Endothelial cell of umbilical vein (primary cell): ENCODE results near the gene CD38. TPM values are rescaled to one million over a fixed set of nuclear protein-coding genes. Genes with fewer than 3 reads are reported as not detected.

Experiments
- BruUV-seq: library from RNA; stranded (reverse); fragments of 400-500 nt; replicated peaks from 2 replicates; lab custom pipeline; 2021; lab: Mats Ljungman, UMichigan
- CTCF ChIA-PET: fragments of 300-600, 350-600 bp; sonication (Branson Sonifier 250); formaldehyde crosslinking; loops from one replicate; lab custom pipeline; 2021; ENCODE audit warnings: antibody characterized with exemption, inconsistent platforms; lab: Charles Lee
- POLR2A ChIA-PET: fragments of 300-600, 350-600 bp; sonication (Branson Sonifier 250); formaldehyde crosslinking; loops from one replicate; lab custom pipeline; 2021; ENCODE audit warnings: antibody characterized with exemption, inconsistent platforms; lab: Charles Lee
- DNase-seq: peaks from one replicate; pipeline ENCODE4 v3.0.0-alpha.2; 2011; ENCODE audit warnings: low read depth, low spot score
- FAIRE-seq: peaks from 2 replicates; lab custom pipeline; 2011; peaks lifted over from hg19 to GRCh38; lab: Jason Lieb, UNC
- H2AFZ ChIP-seq: 2 replicates; pipeline ENCODE4 v1.6.0; 2012; ENCODE audit warnings: low read depth, low read length, control low read depth, inconsistent platforms
- H3K27ac ChIP-seq: 2 replicates; pipeline ENCODE4 v1.5.1; 2011; ENCODE audit warnings: low read depth, mild to moderate bottlenecking, control low read depth, low read length, moderate library complexity; ENCODE audit not compliant: insufficient read depth
- H3K27me3 ChIP-seq, 2 experiments: 2 replicates each; pipeline versions ENCODE4 v1.6.0 to v1.6.1; 2011; ENCODE audit warnings: low read length in 2 of 2, mixed read lengths in 1 of 2; ENCODE audit not compliant: control insufficient read depth in 2 of 2, insufficient read depth in 2 of 2
- H3K36me3 ChIP-seq, 2 experiments: 2 replicates in 1 of 2; 3 replicates in 1 of 2; pipeline ENCODE4 v1.5.1; 2011; ENCODE audit warnings: low read length in 2 of 2, mild to moderate bottlenecking in 1 of 2, moderate library complexity in 1 of 2; ENCODE audit not compliant: control insufficient read depth in 2 of 2, insufficient read depth in 2 of 2; ENCODE audit errors: extremely low read depth in 1 of 2
- H3K4me1 ChIP-seq: 3 replicates; pipeline ENCODE4 v1.5.1; 2011; ENCODE audit warnings: mild to moderate bottlenecking, low read length; ENCODE audit not compliant: control insufficient read depth, insufficient read depth; ENCODE audit errors: extremely low read depth
- H3K4me2 ChIP-seq: 2 replicates; pipeline ENCODE4 v1.6.1; 2011; ENCODE audit warnings: low read length, control low read depth, mixed read lengths; ENCODE audit not compliant: insufficient read depth
- H3K4me3 ChIP-seq, 3 experiments: fragments of 200-600 bp in 1 of 3; sonication (generic), shearing (Covaris generic) in 1 of 3; replicated peaks in 1 of 3; 2 replicates each; pipeline ENCODE4 v1.5.1; 2011 to 2016; ENCODE audit warnings: control low read depth in 3 of 3, low read length in 3 of 3, mild to moderate bottlenecking in 2 of 3, inconsistent platforms in 1 of 3, low read depth in 1 of 3, moderate library complexity in 1 of 3; ENCODE audit not compliant: insufficient read depth in 1 of 3
- H3K79me2 ChIP-seq: 2 replicates; pipeline ENCODE4 v1.6.0; 2012; ENCODE audit warnings: low read length, inconsistent platforms; ENCODE audit not compliant: control insufficient read depth, insufficient read depth
- H3K9ac ChIP-seq: replicated peaks from 2 replicates; pipeline ENCODE3; 2011; ENCODE audit warnings: low read length, control low read depth; ENCODE audit not compliant: insufficient read depth; ENCODE audit errors: extremely low read depth
- H3K9me1 ChIP-seq: replicated peaks from 3 replicates; pipeline ENCODE4 v1.6.0; 2011; ENCODE audit warnings: mild to moderate bottlenecking, low read length; ENCODE audit not compliant: control insufficient read depth, insufficient read depth; ENCODE audit errors: extremely low read depth
- H3K9me3 ChIP-seq: replicated peaks from 2 replicates; pipeline ENCODE4 v1.5.1; 2012; ENCODE audit warnings: low read length, inconsistent platforms; ENCODE audit not compliant: control insufficient read depth, insufficient read depth
- H4K20me1 ChIP-seq: replicated peaks from 2 replicates; pipeline ENCODE3; 2011; ENCODE audit warnings: mild to moderate bottlenecking, low read length; ENCODE audit not compliant: control insufficient read depth, insufficient read depth; ENCODE audit errors: extremely low read depth
- CTCF ChIP-seq, 2 donors: IDR thresholded peaks; 1 replicate in 1 of 2; 2 replicates in 1 of 2; pipeline ENCODE4 v1.5.1; 2011; ENCODE audit warnings: low read length in 2 of 2, mild to moderate bottlenecking in 2 of 2, moderate library complexity in 2 of 2, control low read depth in 1 of 2, inconsistent platforms in 1 of 2, low read depth in 1 of 2; ENCODE audit not compliant: insufficient read depth in 1 of 2; ENCODE audit errors: extremely low read depth in 1 of 2
- EZH2 ChIP-seq: IDR thresholded peaks from 2 replicates; pipeline ENCODE4 v1.6.1; 2012; ENCODE audit warnings: borderline replicate concordance, low read depth, mild to moderate bottlenecking, moderate library complexity, low read length, inconsistent platforms; ENCODE audit not compliant: severe bottlenecking
- FOS ChIP-seq: IDR thresholded peaks from 2 replicates; pipeline ENCODE4 v1.6.1; 2011; ENCODE audit warnings: mild to moderate bottlenecking, low read length, moderate library complexity, borderline replicate concordance; ENCODE audit not compliant: insufficient read depth
- GATA2 ChIP-seq: IDR thresholded peaks from 2 replicates; pipeline ENCODE4 v1.7.0; 2011; ENCODE audit warnings: low read depth, mild to moderate bottlenecking, moderate library complexity, mixed read lengths, low read length; ENCODE audit not compliant: insufficient read length, insufficient read depth
- JUN ChIP-seq: IDR thresholded peaks from 2 replicates; pipeline ENCODE4 v1.6.1; 2011; ENCODE audit warnings: borderline replicate concordance, low read depth; ENCODE audit not compliant: insufficient read length, insufficient read depth
- MAX ChIP-seq: IDR thresholded peaks from 2 replicates; pipeline ENCODE4 v1.6.1; 2011; ENCODE audit not compliant: insufficient read depth, insufficient read length
- MYC ChIP-seq: IDR thresholded peaks from one replicate; pipeline ENCODE4 v1.6.1; 2011; ENCODE audit warnings: mild to moderate bottlenecking, low read depth, low read length
- POLR2A ChIP-seq: IDR thresholded peaks from 2 replicates; pipeline ENCODE4 v1.6.1; 2012; ENCODE audit warnings: low read depth, mild to moderate bottlenecking, control low read depth, low read length
- POLR2AphosphoS5 ChIP-seq: IDR thresholded peaks from 2 replicates; pipeline ENCODE4 v1.6.1; 2012; ENCODE audit warnings: low read depth, mild to moderate bottlenecking, control low read depth, low read length, moderate library complexity; ENCODE audit not compliant: insufficient read depth
- dilution Hi-C: fragments of 300-500 bp; cut with MboI; formaldehyde crosslinking; loops from one replicate; pipeline ENCODE4 v1.15.0; 2019; ENCODE audit warnings: low sequenced_read_pairs; ENCODE audit not compliant: extremely low pct_ligation_motif_present
- intact Hi-C: fragments of 100-400 bp; cut with micrococcal nuclease; formaldehyde crosslinking; loops from one replicate; pipeline ENCODE4 v1.10.0; 2022
- polyA plus RNA-seq, 4 experiments: library from polyadenylated mRNA; depleted of rRNA in 3 of 4; stranded (reverse) in 3 of 4; unstranded in 1 of 4; fragments of >200 nt; gene quantifications; 2 replicates each; pipeline versions ENCODE4 v1.2.1 to v1.2.3, GENCODE V29; 2011 to 2012; ENCODE audit warnings: missing spikeins in 1 of 4
- total RNA-seq: library from RNA; stranded (reverse); gene quantifications from 2 replicates; pipeline ENCODE4 v1.2.3, GENCODE V29; 2021

CD38 gene
- total and polyA plus RNA-seq, 2 donors (not counting 3 experiments of a cell fraction or from before 2014, with no cell fraction given), result 0.11 to 0.31 TPM

- no peak for FAIRE-seq
- BruUV-seq, result no TSS peak
- H3K79me2 ChIP-seq, result no peaks in the 10 kb centered on the region
- no peak for DNase-seq
- H3K27ac ChIP-seq, result no peak overlapping the region
- intact Hi-C loops (no loop called here), dilution Hi-C loops (no loop called here)
- TF ChIP-seq MYC, result no peak
- TF ChIP-seq POLR2A, result no peak
- TF ChIP-seq JUN, result no peak
- TF ChIP-seq MAX, result no peak
- TF ChIP-seq FOS, result no peak
- TF ChIP-seq POLR2AphosphoS5, result no peak
- no peak for TF ChIP-seq EZH2
- TF ChIP-seq CTCF (IDR thresholded peaks at IDR 0.05; ENCODE audit: extremely low read depth in 1 of 2, insufficient read depth in 1 of 2, low read depth in 1 of 2, low read length in 2 of 2), result no peak
- TF ChIP-seq GATA2, result no peak
- H4K20me1 ChIP-seq, result no peaks in the 10 kb centered on the region
- H3K9me3 ChIP-seq, result no peaks in the 10 kb centered on the region
- H3K36me3 ChIP-seq, result no peaks in the 10 kb centered on the region
- ChIA-PET POLR2A (no interaction called here), CTCF (no interaction called here)
- H3K9me1 ChIP-seq, result no peaks in the 10 kb centered on the region
- H3K9ac ChIP-seq, result no peak overlapping the region
- peaks cover 0 to 2% of the 10 kb centered on the region in 2 experiments for H3K27me3 ChIP-seq
- no peak overlapping the region for H2AFZ ChIP-seq
- H3K4me2 ChIP-seq, result no peak overlapping the region
- no peaks in the 10 kb centered on the region for H3K4me1 ChIP-seq
- H3K4me3 ChIP-seq, result no peak overlapping the region
These were observed 54.7 kb downstream of the CD38 start for GRCh38 chr4:15832523-15833451.
